ENCODE measurements around the gene CUL1. TPM values are rescaled to one million over a fixed set of nuclear protein-coding genes. Genes with fewer than 3 reads are reported as not detected.
"Not testable (repeated sequence)": the region's sequence is repeated elsewhere in the genome, so short reads cannot be mapped to it uniquely, and the experiment has no call there.

The CUL1 gene
- total and polyA plus RNA-seq, 2 donors (not counting 3 experiments of a cell fraction or from before 2014, with no cell fraction given): 25.7 to 50.2 TPM

DNA sequence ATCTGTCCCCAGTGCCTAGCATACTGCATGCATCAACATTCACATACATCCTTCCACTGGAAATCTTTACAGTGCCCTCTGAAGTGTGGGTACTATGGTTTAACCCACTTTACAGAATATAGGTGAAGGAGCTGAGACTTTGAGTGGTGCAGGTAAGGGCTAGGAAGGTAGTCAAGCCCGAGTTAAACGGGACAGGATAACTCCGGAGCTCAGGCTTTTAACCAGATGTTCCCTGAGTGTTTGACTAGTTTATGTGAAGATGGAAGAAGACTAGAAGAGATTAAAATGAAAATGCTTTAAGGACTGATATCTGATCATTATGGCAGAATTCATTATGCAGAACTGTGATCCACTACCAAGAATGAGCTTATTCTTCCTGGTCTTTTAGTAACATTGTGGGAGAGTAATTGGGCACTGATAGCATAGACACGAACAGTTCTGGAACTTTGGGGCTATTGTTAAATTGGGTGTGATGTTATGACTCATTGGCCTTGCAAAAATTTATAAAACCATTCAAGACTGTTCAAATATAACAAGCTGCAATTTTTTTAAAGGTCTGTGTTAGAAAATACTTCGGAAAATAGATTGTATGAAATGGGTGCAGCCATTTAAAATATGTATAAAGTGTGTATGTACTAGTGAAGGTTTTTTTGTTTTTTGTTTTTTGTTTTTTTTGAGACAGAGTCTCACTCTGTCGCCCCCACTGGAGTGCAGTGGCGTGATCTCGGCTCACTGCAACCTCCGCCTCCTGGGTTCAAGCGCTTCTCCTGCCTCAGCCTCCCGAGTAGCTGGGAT, 4.4 kb downstream of the CUL1 start:
- dilution Hi-C loops (cut with MboI; ENCODE audit: extremely low pct_ligation_motif_present, low sequenced_read_pairs): no loop called here
- no peak overlapping the region for H3K27ac ChIP-seq (ENCODE audit: insufficient read depth, low read depth, low read length)
- CTCF ChIA-PET: interaction anchor here (0.8 to 1.5 kb wide), 3 partner anchors 9 to 33 kb away, joined by 3 read pairs; no protein-coding TSS in a partner anchor

DNA sequence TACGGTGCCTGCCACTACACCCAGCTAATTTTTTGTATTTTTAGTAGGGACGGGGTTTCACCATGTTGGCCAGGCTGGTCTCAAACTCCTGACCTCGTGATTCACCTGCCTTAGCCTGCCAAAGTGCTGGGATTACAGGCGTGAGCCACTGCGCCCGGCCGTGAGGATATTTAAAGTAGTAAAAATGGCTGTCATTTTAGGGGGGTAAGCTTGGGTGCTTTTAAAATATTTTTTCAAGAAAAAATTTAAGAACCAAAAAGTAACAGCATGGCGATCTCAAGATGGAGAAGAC, 4.9 kb downstream of the CUL1 start:
- BruUV-seq (replicated peaks); H3K27me3 ChIP-seq (ENCODE audit: control insufficient read depth in 2 of 2, insufficient read depth in 2 of 2, low read length in 2 of 2); H2AFZ ChIP-seq (ENCODE audit: low read depth, low read length); H3K36me3 ChIP-seq (ENCODE audit: control insufficient read depth in 2 of 2, extremely low read depth in 1 of 2, insufficient read depth in 2 of 2, low read length in 2 of 2); H3K9me3 ChIP-seq (replicated peaks; ENCODE audit: control insufficient read depth, insufficient read depth, low read length); H3K4me3 ChIP-seq (replicated peaks in 1 of 3; ENCODE audit: insufficient read depth in 1 of 3, low read depth in 1 of 3, low read length in 3 of 3); FAIRE-seq; H3K9ac ChIP-seq (replicated peaks; ENCODE audit: extremely low read depth, insufficient read depth, low read length); intact Hi-C loops (cut with micrococcal nuclease); DNase-seq (ENCODE audit: low read depth, low spot score); H3K27ac ChIP-seq (ENCODE audit: insufficient read depth, low read depth, low read length); dilution Hi-C loops (cut with MboI; ENCODE audit: extremely low pct_ligation_motif_present, low sequenced_read_pairs); H3K9me1 ChIP-seq (replicated peaks; ENCODE audit: control insufficient read depth, extremely low read depth, insufficient read depth, low read length); POLR2A ChIA-PET; H3K4me2 ChIP-seq (ENCODE audit: insufficient read depth, low read length): not testable (repeated sequence)
- CTCF ChIA-PET: interaction anchor here (0.8 to 1.5 kb wide), 3 partner anchors 9 to 33 kb away, joined by 3 read pairs; no protein-coding TSS in a partner anchor
- Histone ChIP-seq H3K4me1 (ENCODE audit: control insufficient read depth, extremely low read depth, insufficient read depth, low read length) (peaks cover 20% of the 10 kb centered on the region), H3K79me2 (ENCODE audit: control insufficient read depth, insufficient read depth, low read length) (peaks cover 99% of the 10 kb centered on the region), H4K20me1 (replicated peaks; ENCODE audit: control insufficient read depth, extremely low read depth, insufficient read depth, low read length) (peaks cover 25% of the 10 kb centered on the region)

More for the DNA sequence above, 4.4 kb downstream of the CUL1 start:
- peaks cover 25% of the 10 kb centered on the region for H4K20me1 ChIP-seq (replicated peaks; ENCODE audit: control insufficient read depth, extremely low read depth, insufficient read depth, low read length)
- H3K9ac ChIP-seq (replicated peaks; ENCODE audit: extremely low read depth, insufficient read depth, low read length): no peak overlapping the region
- H3K9me1 ChIP-seq (replicated peaks; ENCODE audit: control insufficient read depth, extremely low read depth, insufficient read depth, low read length): no peaks in the 10 kb centered on the region
- H3K79me2 ChIP-seq (ENCODE audit: control insufficient read depth, insufficient read depth, low read length): peaks cover 94% of the 10 kb centered on the region
- no peaks in the 10 kb centered on the region for H3K27me3 ChIP-seq (ENCODE audit: control insufficient read depth in 2 of 2, insufficient read depth in 2 of 2, low read length in 2 of 2)
- intact Hi-C loops (cut with micrococcal nuclease): no loop called here
- TF ChIP-seq, protein P1, sequence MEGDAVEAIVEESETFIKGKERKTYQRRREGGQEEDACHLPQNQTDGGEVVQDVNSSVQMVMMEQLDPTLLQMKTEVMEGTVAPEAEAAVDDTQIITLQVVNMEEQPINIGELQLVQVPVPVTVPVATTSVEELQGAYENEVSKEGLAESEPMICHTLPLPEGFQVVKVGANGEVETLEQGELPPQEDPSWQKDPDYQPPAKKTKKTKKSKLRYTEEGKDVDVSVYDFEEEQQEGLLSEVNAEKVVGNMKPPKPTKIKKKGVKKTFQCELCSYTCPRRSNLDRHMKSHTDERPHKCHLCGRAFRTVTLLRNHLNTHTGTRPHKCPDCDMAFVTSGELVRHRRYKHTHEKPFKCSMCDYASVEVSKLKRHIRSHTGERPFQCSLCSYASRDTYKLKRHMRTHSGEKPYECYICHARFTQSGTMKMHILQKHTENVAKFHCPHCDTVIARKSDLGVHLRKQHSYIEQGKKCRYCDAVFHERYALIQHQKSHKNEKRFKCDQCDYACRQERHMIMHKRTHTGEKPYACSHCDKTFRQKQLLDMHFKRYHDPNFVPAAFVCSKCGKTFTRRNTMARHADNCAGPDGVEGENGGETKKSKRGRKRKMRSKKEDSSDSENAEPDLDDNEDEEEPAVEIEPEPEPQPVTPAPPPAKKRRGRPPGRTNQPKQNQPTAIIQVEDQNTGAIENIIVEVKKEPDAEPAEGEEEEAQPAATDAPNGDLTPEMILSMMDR (IDR thresholded peaks at IDR 0.05; ENCODE audit: extremely low read depth in 1 of 2, insufficient read depth in 1 of 2, low read depth in 1 of 2, low read length in 2 of 2): no peak
- peak; percentile 25 for TF ChIP-seq FOS (IDR thresholded peaks at IDR 0.05; ENCODE audit: borderline replicate concordance, insufficient read depth, low read length)
- TF ChIP-seq POLR2AphosphoS5 (IDR thresholded peaks at IDR 0.05; ENCODE audit: insufficient read depth, low read depth, low read length): no peak
- peak; percentile 5 for TF ChIP-seq JUN (IDR thresholded peaks at IDR 0.05; ENCODE audit: borderline replicate concordance, insufficient read depth, insufficient read length, low read depth)
- TF ChIP-seq MYC (IDR thresholded peaks at IDR 0.05; ENCODE audit: low read depth, low read length): no peak
- POLR2A ChIA-PET: no interaction called here
- H3K4me2 ChIP-seq (ENCODE audit: insufficient read depth, low read length): no peak overlapping the region
- no peak for DNase-seq (ENCODE audit: low read depth, low spot score)
- no peak overlapping the region for H2AFZ ChIP-seq (ENCODE audit: low read depth, low read length)
- H3K4me1 ChIP-seq (ENCODE audit: control insufficient read depth, extremely low read depth, insufficient read depth, low read length): peaks cover 20% of the 10 kb centered on the region
- no peak for FAIRE-seq
- H3K4me3 ChIP-seq (replicated peaks in 1 of 3; ENCODE audit: insufficient read depth in 1 of 3, low read depth in 1 of 3, low read length in 3 of 3): no peak overlapping the region
- no peaks in the 10 kb centered on the region for H3K36me3 ChIP-seq (ENCODE audit: control insufficient read depth in 2 of 2, extremely low read depth in 1 of 2, insufficient read depth in 2 of 2, low read length in 2 of 2)
- BruUV-seq (replicated peaks): no TSS peak
- no peaks in the 10 kb centered on the region for H3K9me3 ChIP-seq (replicated peaks; ENCODE audit: control insufficient read depth, insufficient read depth, low read length)
